ENCODE results near the gene NPHP1.

The NPHP1 gene

DNA sequence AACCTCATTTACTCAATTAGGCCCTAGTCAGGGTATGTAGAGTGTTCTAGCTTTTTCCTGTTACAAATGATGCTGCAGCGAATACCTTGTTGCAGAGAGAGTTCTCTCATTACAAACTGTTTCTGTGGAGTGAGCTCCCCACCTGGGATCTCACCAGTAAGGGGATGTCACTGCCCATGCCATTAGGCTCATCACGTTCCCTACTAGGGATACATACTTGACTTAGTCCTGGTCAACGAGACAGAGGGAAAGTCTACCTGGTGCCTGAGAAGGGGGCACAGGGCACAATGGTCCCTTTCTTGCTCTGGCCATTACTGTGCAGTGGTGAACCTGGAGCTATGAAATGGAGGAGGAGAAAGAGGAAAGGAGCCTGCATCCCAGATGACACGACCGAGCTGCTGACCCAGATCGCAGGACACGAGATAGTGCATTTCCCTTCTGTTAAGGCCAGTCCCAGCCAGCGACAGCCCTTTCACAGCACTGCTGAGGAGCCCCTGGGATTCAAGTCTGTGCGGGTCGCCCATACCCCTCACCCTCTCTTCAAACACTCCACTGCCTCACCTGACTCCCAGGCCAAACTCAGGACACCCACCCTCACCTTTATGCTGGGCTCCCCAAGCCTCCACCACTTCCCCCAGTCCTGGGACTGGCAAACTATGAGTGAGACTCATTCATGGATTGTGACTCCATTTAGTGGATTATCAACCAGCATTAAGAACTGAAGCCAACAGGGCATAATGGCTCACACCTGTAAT lies 105.2 kb downstream of the NPHP1 start:
- TF ChIP-seq PPARA (CRISPR knock-in tag; IDR thresholded peaks at IDR 0.05; ENCODE audit: borderline replicate concordance) = no peak
- TF ChIP-seq OSR1 (CRISPR knock-in tag; IDR thresholded peaks at IDR 0.05) = no peak
- TF ChIP-seq RARB (CRISPR knock-in tag; IDR thresholded peaks at IDR 0.05) = no peak
- no peak for TF ChIP-seq ZFP3 (CRISPR knock-in tag; IDR thresholded peaks at IDR 0.05)
- TF ChIP-seq ZC3H10 (CRISPR knock-in tag; IDR thresholded peaks at IDR 0.05) = no peak
- TF ChIP-seq ARNTL (CRISPR knock-in tag; IDR thresholded peaks at IDR 0.05; ENCODE audit: borderline replicate concordance, low read depth) = no peak
- TF ChIP-seq ZNF8 (CRISPR knock-in tag; IDR thresholded peaks at IDR 0.05) = no peak
- TF ChIP-seq, protein P1, sequence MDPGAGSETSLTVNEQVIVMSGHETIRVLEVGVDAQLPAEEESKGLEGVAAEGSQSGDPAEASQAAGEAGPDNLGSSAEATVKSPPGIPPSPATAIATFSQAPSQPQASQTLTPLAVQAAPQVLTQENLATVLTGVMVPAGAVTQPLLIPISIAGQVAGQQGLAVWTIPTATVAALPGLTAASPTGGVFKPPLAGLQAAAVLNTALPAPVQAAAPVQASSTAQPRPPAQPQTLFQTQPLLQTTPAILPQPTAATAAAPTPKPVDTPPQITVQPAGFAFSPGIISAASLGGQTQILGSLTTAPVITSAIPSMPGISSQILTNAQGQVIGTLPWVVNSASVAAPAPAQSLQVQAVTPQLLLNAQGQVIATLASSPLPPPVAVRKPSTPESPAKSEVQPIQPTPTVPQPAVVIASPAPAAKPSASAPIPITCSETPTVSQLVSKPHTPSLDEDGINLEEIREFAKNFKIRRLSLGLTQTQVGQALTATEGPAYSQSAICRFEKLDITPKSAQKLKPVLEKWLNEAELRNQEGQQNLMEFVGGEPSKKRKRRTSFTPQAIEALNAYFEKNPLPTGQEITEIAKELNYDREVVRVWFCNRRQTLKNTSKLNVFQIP (CRISPR knock-in tag; IDR thresholded peaks at IDR 0.05; ENCODE audit: borderline replicate concordance, low read depth) = no peak
- TF ChIP-seq, protein P2, sequence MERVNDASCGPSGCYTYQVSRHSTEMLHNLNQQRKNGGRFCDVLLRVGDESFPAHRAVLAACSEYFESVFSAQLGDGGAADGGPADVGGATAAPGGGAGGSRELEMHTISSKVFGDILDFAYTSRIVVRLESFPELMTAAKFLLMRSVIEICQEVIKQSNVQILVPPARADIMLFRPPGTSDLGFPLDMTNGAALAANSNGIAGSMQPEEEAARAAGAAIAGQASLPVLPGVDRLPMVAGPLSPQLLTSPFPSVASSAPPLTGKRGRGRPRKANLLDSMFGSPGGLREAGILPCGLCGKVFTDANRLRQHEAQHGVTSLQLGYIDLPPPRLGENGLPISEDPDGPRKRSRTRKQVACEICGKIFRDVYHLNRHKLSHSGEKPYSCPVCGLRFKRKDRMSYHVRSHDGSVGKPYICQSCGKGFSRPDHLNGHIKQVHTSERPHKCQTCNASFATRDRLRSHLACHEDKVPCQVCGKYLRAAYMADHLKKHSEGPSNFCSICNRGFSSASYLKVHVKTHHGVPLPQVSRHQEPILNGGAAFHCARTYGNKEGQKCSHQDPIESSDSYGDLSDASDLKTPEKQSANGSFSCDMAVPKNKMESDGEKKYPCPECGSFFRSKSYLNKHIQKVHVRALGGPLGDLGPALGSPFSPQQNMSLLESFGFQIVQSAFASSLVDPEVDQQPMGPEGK (CRISPR knock-in tag; IDR thresholded peaks at IDR 0.05; ENCODE audit: borderline replicate concordance) = no peak
- TF ChIP-seq ZNF70 (CRISPR knock-in tag; IDR thresholded peaks at IDR 0.05) = no peak
- TF ChIP-seq ZNF565 (CRISPR knock-in tag; conservative IDR thresholded peaks at IDR 0.05; ENCODE audit: low read depth) = no peak
- no peak for TF ChIP-seq ISL1 (CRISPR knock-in tag; IDR thresholded peaks at IDR 0.05)
- TF ChIP-seq, protein P3, sequence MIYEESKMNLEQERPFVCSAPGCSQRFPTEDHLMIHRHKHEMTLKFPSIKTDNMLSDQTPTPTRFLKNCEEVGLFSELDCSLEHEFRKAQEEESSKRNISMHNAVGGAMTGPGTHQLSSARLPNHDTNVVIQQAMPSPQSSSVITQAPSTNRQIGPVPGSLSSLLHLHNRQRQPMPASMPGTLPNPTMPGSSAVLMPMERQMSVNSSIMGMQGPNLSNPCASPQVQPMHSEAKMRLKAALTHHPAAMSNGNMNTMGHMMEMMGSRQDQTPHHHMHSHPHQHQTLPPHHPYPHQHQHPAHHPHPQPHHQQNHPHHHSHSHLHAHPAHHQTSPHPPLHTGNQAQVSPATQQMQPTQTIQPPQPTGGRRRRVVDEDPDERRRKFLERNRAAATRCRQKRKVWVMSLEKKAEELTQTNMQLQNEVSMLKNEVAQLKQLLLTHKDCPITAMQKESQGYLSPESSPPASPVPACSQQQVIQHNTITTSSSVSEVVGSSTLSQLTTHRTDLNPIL (CRISPR knock-in tag; IDR thresholded peaks at IDR 0.05; ENCODE audit: low read depth) = no peak
- no peak for TF ChIP-seq CSDC2 (CRISPR knock-in tag; IDR thresholded peaks at IDR 0.05)
- TF ChIP-seq ZFP30 (CRISPR knock-in tag; IDR thresholded peaks at IDR 0.05) = no peak
- no peak for TF ChIP-seq SNAI2 (CRISPR knock-in tag; IDR thresholded peaks at IDR 0.05)
- no peak for ATAC-seq

DNA sequence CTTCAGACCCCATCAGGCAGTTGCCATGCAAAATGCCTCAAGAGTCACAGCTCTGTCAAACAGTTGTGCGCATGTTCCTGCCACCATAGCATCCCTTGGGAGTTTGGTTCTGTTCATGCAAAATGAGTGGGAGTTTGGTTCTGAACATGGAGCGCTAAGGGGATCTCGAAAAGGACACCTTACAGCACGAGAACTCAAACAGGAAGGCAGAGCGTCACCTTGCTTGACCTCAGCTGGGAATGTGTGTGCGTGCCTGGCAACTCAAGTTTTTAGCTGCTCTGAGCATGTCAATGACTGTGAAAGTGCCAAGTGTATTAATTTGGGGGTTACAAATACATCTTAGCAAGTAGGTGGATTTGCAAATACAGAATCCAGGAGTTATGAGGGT lies 105.8 kb downstream of the NPHP1 start:
- no peak for ATAC-seq
- TF ChIP-seq, protein P3 (CRISPR knock-in tag; IDR thresholded peaks at IDR 0.05; ENCODE audit: low read depth) = no peak
- TF ChIP-seq, protein P4, sequence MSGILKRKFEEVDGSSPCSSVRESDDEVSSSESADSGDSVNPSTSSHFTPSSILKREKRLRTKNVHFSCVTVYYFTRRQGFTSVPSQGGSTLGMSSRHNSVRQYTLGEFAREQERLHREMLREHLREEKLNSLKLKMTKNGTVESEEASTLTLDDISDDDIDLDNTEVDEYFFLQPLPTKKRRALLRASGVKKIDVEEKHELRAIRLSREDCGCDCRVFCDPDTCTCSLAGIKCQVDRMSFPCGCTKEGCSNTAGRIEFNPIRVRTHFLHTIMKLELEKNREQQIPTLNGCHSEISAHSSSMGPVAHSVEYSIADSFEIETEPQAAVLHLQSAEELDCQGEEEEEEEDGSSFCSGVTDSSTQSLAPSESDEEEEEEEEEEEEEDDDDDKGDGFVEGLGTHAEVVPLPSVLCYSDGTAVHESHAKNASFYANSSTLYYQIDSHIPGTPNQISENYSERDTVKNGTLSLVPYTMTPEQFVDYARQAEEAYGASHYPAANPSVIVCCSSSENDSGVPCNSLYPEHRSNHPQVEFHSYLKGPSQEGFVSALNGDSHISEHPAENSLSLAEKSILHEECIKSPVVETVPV (CRISPR knock-in tag; IDR thresholded peaks at IDR 0.05) = no peak
- TF ChIP-seq, protein P5, sequence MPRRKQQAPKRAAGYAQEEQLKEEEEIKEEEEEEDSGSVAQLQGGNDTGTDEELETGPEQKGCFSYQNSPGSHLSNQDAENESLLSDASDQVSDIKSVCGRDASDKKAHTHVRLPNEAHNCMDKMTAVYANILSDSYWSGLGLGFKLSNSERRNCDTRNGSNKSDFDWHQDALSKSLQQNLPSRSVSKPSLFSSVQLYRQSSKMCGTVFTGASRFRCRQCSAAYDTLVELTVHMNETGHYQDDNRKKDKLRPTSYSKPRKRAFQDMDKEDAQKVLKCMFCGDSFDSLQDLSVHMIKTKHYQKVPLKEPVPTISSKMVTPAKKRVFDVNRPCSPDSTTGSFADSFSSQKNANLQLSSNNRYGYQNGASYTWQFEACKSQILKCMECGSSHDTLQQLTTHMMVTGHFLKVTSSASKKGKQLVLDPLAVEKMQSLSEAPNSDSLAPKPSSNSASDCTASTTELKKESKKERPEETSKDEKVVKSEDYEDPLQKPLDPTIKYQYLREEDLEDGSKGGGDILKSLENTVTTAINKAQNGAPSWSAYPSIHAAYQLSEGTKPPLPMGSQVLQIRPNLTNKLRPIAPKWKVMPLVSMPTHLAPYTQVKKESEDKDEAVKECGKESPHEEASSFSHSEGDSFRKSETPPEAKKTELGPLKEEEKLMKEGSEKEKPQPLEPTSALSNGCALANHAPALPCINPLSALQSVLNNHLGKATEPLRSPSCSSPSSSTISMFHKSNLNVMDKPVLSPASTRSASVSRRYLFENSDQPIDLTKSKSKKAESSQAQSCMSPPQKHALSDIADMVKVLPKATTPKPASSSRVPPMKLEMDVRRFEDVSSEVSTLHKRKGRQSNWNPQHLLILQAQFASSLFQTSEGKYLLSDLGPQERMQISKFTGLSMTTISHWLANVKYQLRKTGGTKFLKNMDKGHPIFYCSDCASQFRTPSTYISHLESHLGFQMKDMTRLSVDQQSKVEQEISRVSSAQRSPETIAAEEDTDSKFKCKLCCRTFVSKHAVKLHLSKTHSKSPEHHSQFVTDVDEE (CRISPR knock-in tag; IDR thresholded peaks at IDR 0.05) = no peak
- TF ChIP-seq, protein P2 (CRISPR knock-in tag; IDR thresholded peaks at IDR 0.05; ENCODE audit: borderline replicate concordance) = no peak
- TF ChIP-seq TOX (CRISPR knock-in tag; IDR thresholded peaks at IDR 0.05; ENCODE audit: borderline replicate concordance) = no peak
- TF ChIP-seq, protein P1 (CRISPR knock-in tag; IDR thresholded peaks at IDR 0.05; ENCODE audit: borderline replicate concordance, low read depth) = no peak
- TF ChIP-seq CSDC2 (CRISPR knock-in tag; IDR thresholded peaks at IDR 0.05) = no peak
- TF ChIP-seq RARB (CRISPR knock-in tag; IDR thresholded peaks at IDR 0.05) = no peak
- no peak for TF ChIP-seq TCF4 (CRISPR knock-in tag; IDR thresholded peaks at IDR 0.05; ENCODE audit: borderline replicate concordance)
- TF ChIP-seq ZNF70 (CRISPR knock-in tag; IDR thresholded peaks at IDR 0.05) = no peak
